LNCaP clone FGC (cell line): Measurements from ENCODE around the gene PPM1H.
"Not testable (repeated sequence)": the region's sequence is repeated elsewhere in the genome, so short reads cannot be mapped to it uniquely, and the experiment has no call there.

Experiments
- DNase-seq: peaks from one replicate; pipeline ENCODE4 v3.0.0-alpha.2; 2011; ENCODE audit warnings: low read depth
- H3K4me3 ChIP-seq: 2 replicates; pipeline ENCODE4 v1.5.1; 2011; ENCODE audit warnings: mild to moderate bottlenecking, low read depth, low read length, control low read depth
- CTCF ChIP-seq: IDR thresholded peaks from 2 replicates; pipeline ENCODE4 v1.5.1; 2012; ENCODE audit warnings: mild to moderate bottlenecking; ENCODE audit not compliant: control insufficient read depth, insufficient read depth; ENCODE audit errors: extremely low read depth

Gene PPM1H

DNA sequence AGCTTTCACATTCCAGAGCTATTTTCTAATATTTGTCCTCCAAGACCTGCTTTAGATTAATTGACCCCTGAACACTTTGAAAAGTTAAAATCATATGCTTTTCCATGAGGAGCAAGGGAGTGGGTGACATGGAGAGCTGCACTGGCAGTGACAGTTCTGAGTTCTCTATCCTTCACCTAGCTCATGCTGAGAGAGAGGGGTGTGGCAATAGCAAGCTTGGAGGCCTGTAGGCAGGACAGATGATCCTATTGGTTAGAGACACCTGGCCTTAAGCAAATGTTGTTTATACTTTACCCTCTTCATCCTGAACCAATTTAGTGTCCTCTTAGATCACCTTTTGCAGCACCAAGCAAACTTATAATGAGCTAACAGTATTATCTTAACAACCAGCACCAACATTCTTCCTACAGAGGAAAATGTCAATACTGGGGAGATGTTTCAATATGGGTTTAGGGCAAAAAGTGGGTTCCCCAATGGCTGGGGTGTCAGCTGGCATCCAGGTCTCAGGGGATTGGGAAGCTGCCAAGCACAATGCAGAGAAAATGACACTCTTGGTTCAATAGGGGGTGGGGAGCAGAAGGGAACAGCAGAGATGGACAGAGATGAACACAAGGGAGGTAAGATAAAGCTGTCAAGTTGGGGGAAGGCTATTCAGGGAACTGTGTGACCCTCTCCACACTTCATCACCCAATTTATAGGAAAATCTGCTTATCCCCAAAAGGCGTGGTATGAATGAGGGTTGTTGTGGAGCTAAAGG is 37.0 kb upstream of the PPM1H start:
- no peak overlapping the region for H3K4me3 ChIP-seq
- TF ChIP-seq CTCF, result no peak
- no peak for DNase-seq

GRCh38 chr12:62969695-62970094 is 34.7 kb upstream of the PPM1H start:
- no peak for TF ChIP-seq CTCF
- no peak for DNase-seq
- no peak overlapping the region for H3K4me3 ChIP-seq

GRCh38 chr12:62967701-62968100 is 32.8 kb upstream of the PPM1H start:
- peak; percentile 86 for DNase-seq
- H3K4me3 ChIP-seq, result no peak overlapping the region
- no peak for TF ChIP-seq CTCF

DNA sequence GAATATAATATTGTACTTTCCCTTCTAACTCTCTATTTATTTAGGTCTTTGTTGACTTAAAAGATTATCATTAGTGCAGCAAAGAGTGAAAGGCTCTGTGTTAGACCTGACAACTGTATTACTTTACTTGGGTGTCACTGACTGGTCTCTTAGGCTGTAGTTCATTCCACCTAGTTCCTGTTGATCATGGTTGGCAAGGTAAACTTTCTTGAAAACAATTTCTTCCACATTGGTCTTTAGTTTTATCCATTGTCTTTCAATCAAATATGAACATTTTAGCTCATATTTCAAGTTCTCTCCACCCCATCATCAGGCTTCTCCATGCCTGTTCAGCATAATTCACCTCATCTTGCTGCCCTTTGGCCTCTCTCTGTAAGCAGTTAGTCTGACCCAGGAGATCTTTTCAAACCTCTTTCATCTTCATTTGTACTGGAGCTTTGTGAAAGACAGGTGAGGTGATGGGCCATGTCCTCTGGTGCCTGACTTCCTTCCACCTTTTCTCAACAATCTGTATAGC is 32.1 kb upstream of the PPM1H start:
- H3K4me3 ChIP-seq, result no peak overlapping the region
- TF ChIP-seq CTCF, result no peak
- no peak for DNase-seq

GRCh38 chr12:62966446-62966989 is 31.6 kb upstream of the PPM1H start:
- not testable (repeated sequence) for DNase-seq, H3K4me3 ChIP-seq

DNA sequence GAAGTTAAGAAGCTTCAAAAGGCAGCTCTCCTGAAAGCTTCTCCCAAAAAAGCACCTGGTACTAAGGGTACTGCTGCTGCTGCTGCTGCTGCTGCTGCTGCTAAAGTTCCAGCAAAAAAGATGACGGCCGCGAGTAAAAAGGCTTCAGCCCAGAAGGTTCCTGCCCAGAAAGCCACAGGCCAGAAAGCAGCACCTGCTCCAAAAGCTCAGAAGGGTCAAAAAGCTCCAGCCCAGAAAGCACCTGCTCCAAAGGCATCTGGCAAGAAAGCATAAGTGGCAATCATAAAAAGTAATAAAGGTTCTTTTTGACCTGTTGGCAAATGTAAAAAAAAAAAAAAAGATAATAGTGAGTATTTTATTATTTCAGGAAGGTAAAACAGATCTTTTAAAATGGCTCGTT is 30.8 kb upstream of the PPM1H start:
- not testable (repeated sequence) for DNase-seq, H3K4me3 ChIP-seq

- not testable (repeated sequence) for H3K4me3 ChIP-seq, DNase-seq
Measured at GRCh38 chr12:62965242-62965641, 30.3 kb upstream of the PPM1H start.

DNA sequence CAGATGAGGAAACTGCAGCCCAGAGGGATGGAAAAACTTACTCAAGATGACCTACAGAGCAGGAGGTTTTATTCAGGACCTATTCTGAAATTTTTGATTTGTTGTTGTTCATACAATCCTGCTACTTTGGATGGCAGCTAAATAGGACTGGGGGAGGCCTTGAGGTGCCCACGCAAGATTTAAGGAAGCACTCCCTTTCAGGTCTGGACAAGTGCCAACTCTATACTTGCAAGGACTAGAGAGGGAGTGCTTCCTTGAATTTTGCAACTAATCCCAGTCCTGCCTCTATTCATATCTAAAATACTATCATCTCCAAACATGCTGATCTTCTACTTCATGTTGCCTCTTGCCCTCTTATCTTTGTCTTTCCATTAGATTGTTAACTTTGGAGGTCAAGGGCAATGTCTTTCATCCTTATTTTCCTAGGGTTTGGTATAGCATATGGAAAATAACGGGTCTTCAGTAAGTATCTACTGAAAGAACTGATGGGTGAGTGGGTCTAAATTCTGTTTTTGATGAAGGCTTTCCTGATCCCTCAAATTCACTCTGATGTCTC is 28.6 kb upstream of the PPM1H start:
- no peak for DNase-seq
- no peak overlapping the region for H3K4me3 ChIP-seq
- TF ChIP-seq CTCF, result no peak
